Measurements from ENCODE around the gene NPAS3. TPM values are rescaled to one million over a fixed set of nuclear protein-coding genes. Genes with fewer than 3 reads are reported as not detected.

Gene NPAS3
- total RNA-seq, 4 donors from 2014 or later, result 0.13 to 1.1 (median 0.47) TPM; not detected in 1

- H3K9me3 ChIP-seq, result no peaks in the 10 kb centered on the region
- no peak overlapping the region for H3K4me3 ChIP-seq
- 86% methylated on average over 8 of the region's 8 CpGs for WGBS, 2 donors
- H3K27ac ChIP-seq, result no peak overlapping the region
- H3K4me1 ChIP-seq, result no peaks in the 10 kb centered on the region
- no peaks in the 10 kb centered on the region for H3K36me3 ChIP-seq
- DNase-seq, result no peak
- intact Hi-C loops (cut with DNase I), result no loop called here
- TF ChIP-seq POLR2A (IDR thresholded peaks at IDR 0.05) (no peak), CTCF (IDR thresholded peaks at IDR 0.05) (no peak)
- no peaks in the 10 kb centered on the region for H3K27me3 ChIP-seq
Measured at GRCh38 chr14:33291529-33292104, 352.9 kb downstream of the NPAS3 start.

GRCh38 chr14:33294419-33294818 is 355.7 kb downstream of the NPAS3 start:
- H3K4me3 ChIP-seq, result no peak overlapping the region
- no peak for TF ChIP-seq POLR2A (IDR thresholded peaks at IDR 0.05)
- TF ChIP-seq CTCF (IDR thresholded peaks at IDR 0.05), result no peak
- H3K27me3 ChIP-seq, result no peaks in the 10 kb centered on the region
- no peak overlapping the region for H3K27ac ChIP-seq
- H3K4me1 ChIP-seq, result no peaks in the 10 kb centered on the region
- intact Hi-C loops (cut with DNase I), result no loop called here
- H3K36me3 ChIP-seq, result no peaks in the 10 kb centered on the region
- WGBS, 2 donors, result 85 to 89% methylated on average over 2 of the region's 2 CpGs
- H3K9me3 ChIP-seq, result no peaks in the 10 kb centered on the region
- no peak for DNase-seq

GRCh38 chr14:33297565-33297964 is 358.9 kb downstream of the NPAS3 start:
- H3K9me3 ChIP-seq, result no peaks in the 10 kb centered on the region
- no peaks in the 10 kb centered on the region for H3K4me1 ChIP-seq
- H3K27me3 ChIP-seq, result no peaks in the 10 kb centered on the region
- no peaks in the 10 kb centered on the region for H3K36me3 ChIP-seq
- intact Hi-C loops (cut with DNase I), result no loop called here
- TF ChIP-seq CTCF (IDR thresholded peaks at IDR 0.05) (no peak), POLR2A (IDR thresholded peaks at IDR 0.05) (no peak)
- no peak overlapping the region for H3K4me3 ChIP-seq
- 50 to 64% methylated on average over 4 of the region's 4 CpGs for WGBS, 2 donors
- no peak overlapping the region for H3K27ac ChIP-seq
- no peak for DNase-seq

GRCh38 chr14:33307691-33308251 is 369.1 kb downstream of the NPAS3 start:
- intact Hi-C loops (cut with DNase I), result no loop called here
- TF ChIP-seq POLR2A (IDR thresholded peaks at IDR 0.05), result no peak
- TF ChIP-seq CTCF (IDR thresholded peaks at IDR 0.05), result no peak
- Histone ChIP-seq H3K36me3 (no peaks in the 10 kb centered on the region), H3K27me3 (no peaks in the 10 kb centered on the region), H3K27ac (no peak overlapping the region), H3K9me3 (no peaks in the 10 kb centered on the region), H3K4me1 (no peaks in the 10 kb centered on the region), H3K4me3 (peak overlapping the region in 1 of 4 donors; percentile 25)
- no peak for DNase-seq
- WGBS, 2 donors, result 38 to 57% methylated on average over 10 to 11 of the region's 11 CpGs

GRCh38 chr14:33309106-33309505 is 370.4 kb downstream of the NPAS3 start:
- no peak overlapping the region for H3K4me3 ChIP-seq
- H3K9me3 ChIP-seq, result no peaks in the 10 kb centered on the region
- DNase-seq, result no peak
- no peaks in the 10 kb centered on the region for H3K4me1 ChIP-seq
- H3K27ac ChIP-seq, result no peak overlapping the region
- intact Hi-C loops (cut with DNase I), result no loop called here
- no peaks in the 10 kb centered on the region for H3K36me3 ChIP-seq
- WGBS, 2 donors, result 78 to 93% methylated on average over 4 of the region's 4 CpGs
- TF ChIP-seq POLR2A (IDR thresholded peaks at IDR 0.05), result no peak
- no peak for TF ChIP-seq CTCF (IDR thresholded peaks at IDR 0.05)
- no peaks in the 10 kb centered on the region for H3K27me3 ChIP-seq
